GM21447 (cell line): ENCODE data around the gene WDFY2.

Source experiments
- ATAC-seq: cut with Tn5 transposase; IDR thresholded peaks from one replicate; pipeline ENCODE4 v1.9.1; 2021; ENCODE audit not compliant: unreplicated experiment

The WDFY2 gene

GRCh38 chr13:51806566-51806965 lies 222.3 kb downstream of the WDFY2 start:
- no peak for ATAC-seq

GRCh38 chr13:51807041-51807440 lies 222.8 kb downstream of the WDFY2 start:
- no peak for ATAC-seq

GRCh38 chr13:51808811-51809210 lies 224.5 kb downstream of the WDFY2 start:
- ATAC-seq = no peak

- ATAC-seq = no peak
These were observed 226.8 kb downstream of the WDFY2 start for GRCh38 chr13:51811046-51811445.

DNA sequence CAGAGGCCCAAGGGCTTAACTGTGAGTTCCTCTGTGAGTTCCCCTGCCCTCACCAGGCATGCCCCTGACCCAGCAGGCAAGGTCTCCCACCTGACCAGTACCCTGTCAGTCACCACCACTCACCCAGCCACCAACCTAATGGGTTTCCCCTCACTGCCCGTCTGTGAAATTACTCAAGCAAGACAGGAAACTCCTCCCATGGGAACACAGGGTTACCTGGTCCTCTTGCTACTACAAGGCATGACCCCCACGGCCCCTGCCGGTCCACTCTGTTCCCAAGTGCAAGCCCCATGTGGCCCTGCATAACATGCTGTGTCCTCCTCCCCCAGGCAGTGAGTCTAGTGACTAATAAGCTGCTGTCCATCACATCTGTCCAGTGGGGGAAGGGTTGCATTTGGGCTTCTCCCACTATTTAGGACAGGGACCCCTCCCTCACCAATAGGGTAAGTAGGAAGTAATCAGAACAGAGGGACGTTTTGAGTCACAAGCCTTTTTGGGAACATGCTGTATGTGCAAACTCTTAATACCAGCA lies 227.7 kb downstream of the WDFY2 start:
- ATAC-seq = peak; percentile 51

DNA sequence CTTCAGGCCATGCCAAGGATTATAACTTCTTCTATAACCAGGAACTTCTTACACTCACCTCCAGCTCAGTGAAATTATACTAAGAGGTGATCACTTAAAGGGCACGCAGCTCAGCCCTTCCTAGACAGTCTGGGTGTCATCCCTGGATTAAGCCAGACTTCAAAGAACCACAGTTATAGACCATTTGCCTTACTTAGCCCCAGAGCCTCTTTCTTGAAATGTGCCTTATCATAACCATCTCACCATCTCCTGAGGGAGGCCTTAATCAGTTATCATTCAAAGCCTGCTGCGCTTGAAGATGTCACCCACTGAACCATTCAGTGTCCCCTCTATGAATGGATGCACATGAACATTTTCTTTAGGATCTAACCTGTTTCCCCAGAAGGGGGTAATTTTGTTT lies 229.8 kb downstream of the WDFY2 start:
- no peak for ATAC-seq

DNA sequence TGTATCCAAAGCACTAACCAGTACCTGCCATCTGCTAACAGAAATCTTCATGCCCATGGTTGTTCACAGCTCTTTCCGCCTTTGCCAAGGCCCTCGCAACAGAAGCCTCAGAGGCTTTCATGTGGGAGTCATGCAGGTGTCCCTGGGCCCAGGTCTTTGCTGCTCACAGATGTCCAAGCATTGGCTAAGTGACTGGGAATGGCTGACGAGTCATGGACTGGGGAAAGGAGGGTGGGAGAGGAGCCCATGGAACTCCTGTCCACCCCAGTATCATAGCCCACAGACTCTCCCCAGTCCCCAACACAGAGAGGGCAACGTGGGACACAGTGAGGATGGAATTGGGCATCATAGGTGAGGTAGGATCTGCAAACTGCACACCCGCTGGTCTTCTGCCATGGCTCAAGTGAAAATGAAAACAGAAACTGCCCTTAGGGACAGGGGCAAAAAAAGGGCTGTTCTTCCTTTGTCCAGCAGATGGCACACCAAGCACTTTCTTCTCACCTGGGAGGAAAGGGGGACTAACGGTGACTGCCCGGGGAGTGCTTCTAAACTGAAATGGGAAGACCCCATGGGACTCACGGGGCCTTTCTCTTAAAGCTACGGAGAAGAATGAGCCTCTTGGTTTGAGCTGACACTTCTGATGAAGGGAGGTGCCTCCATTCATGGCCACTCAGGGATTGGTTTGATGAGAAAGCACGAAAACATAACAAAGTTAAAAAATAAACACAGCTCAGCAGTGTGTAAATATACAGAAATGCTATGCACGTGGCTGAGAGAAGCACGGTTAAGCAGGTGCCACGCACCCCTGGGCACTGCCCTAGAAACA lies 230.8 kb downstream of the WDFY2 start:
- ATAC-seq = peak; percentile 71

- ATAC-seq = no peak
These were observed 231.6 kb downstream of the WDFY2 start for GRCh38 chr13:51815848-51816247.

- ATAC-seq = no peak
These were observed 232.5 kb downstream of the WDFY2 start for GRCh38 chr13:51816604-51817249.
